Endothelial cell of umbilical vein (primary cell): Measurements from ENCODE around the gene BCO2.

ENCODE experiments used
- CTCF ChIP-seq, 2 donors: IDR thresholded peaks; 1 replicate in 1 of 2; 2 replicates in 1 of 2; pipeline ENCODE4 v1.5.1; 2011; ENCODE audit warnings: low read length in 2 of 2, mild to moderate bottlenecking in 2 of 2, moderate library complexity in 2 of 2, control low read depth in 1 of 2, inconsistent platforms in 1 of 2, low read depth in 1 of 2; ENCODE audit not compliant: insufficient read depth in 1 of 2; ENCODE audit errors: extremely low read depth in 1 of 2
- EZH2 ChIP-seq: IDR thresholded peaks from 2 replicates; pipeline ENCODE4 v1.6.1; 2012; ENCODE audit warnings: borderline replicate concordance, low read depth, mild to moderate bottlenecking, moderate library complexity, low read length, inconsistent platforms; ENCODE audit not compliant: severe bottlenecking
- JUN ChIP-seq: IDR thresholded peaks from 2 replicates; pipeline ENCODE4 v1.6.1; 2011; ENCODE audit warnings: borderline replicate concordance, low read depth; ENCODE audit not compliant: insufficient read length, insufficient read depth
- MAX ChIP-seq: IDR thresholded peaks from 2 replicates; pipeline ENCODE4 v1.6.1; 2011; ENCODE audit not compliant: insufficient read depth, insufficient read length
- POLR2A ChIP-seq: IDR thresholded peaks from 2 replicates; pipeline ENCODE4 v1.6.1; 2012; ENCODE audit warnings: low read depth, mild to moderate bottlenecking, control low read depth, low read length
- POLR2AphosphoS5 ChIP-seq: IDR thresholded peaks from 2 replicates; pipeline ENCODE4 v1.6.1; 2012; ENCODE audit warnings: low read depth, mild to moderate bottlenecking, control low read depth, low read length, moderate library complexity; ENCODE audit not compliant: insufficient read depth

DNA sequence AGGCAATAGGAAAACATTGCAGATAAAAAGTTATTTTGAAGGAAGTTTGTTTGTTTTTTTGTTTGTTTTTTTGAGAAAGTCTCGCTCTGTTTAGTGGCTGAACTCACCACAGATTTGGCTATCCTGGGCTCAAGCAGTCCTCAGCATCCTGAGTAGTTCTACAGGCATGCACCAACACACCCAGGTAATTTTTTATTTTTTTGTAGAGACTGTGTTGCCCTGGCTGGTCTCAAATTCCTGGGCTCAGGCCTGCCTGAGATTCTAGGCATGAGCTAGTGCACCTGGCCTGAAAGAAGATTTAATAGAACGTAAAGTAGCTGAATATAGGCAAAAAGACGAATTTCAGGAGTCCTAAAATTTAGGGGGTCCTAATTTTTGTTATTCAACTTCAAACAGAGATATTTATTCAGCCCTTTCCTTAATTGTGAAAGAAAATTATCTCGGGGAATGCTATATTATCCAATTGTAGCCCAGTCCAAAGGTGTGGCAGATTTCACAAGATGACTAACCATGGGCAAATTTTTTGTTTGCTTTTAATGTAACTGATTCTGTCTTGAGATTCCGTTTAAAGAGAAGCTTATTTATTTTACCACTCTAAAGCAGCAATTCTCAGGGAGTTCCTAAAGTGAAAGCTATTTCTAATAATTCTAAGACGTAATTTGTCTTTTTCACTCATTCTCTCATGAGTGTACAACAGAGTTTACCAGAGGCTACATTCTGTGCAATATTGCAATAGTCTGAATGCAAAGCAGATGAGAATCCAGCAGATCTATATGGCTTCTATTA is 12.4 kb upstream of the BCO2 start:
- TF ChIP-seq EZH2: no peak
- no peak for TF ChIP-seq CTCF (IDR thresholded peaks at IDR 0.05; ENCODE audit: extremely low read depth in 1 of 2, insufficient read depth in 1 of 2, low read depth in 1 of 2, low read length in 2 of 2)
- TF ChIP-seq JUN: no peak
- TF ChIP-seq POLR2AphosphoS5: no peak
- TF ChIP-seq POLR2A: no peak
- no peak for TF ChIP-seq MAX
